NCI-H1436 treated with DMSO at 0.1 percent for 48 hours (cell line): ENCODE data around the gene EEF1AKMT4.
A peak's percentile ranks its signal among the peaks of the same experiment; 100 is the strongest.
"Not testable (repeated sequence)": the region's sequence is repeated elsewhere in the genome, so short reads cannot be mapped to it uniquely, and the experiment has no call there.

Experiments
- DNase-seq: peaks from one replicate; lab custom pipeline; 2025; lab: John Stamatoyannopoulos, UW

Gene EEF1AKMT4

DNA sequence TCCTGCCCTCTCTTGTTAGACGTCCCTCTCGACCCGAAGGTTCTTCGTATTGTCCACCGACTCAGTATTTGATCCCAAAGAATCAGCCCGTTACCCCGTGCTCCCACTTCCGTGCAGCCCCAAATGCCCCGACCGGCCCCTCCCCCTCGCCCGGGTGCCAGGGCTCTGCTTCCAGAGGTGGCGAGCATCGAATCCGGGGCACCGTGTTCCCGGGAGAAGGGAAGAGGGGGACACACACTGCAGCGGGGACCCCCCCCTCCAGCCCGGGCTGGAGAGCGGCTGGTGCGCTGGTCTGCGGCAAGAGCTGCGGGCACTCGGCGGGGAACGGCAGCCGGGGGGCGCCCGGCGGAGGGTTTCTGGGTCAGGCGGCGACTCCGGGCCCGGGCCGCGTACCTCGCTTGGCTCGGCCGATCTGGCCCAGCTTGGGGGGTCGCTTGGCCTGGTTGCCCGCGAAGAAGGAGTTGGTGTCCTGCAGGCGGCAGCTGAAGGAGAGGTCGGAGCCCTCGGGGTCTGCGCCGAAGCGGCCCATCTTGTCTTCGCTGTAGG, 11.3 kb downstream of the EEF1AKMT4 start:
- DNase-seq: no peak

DNA sequence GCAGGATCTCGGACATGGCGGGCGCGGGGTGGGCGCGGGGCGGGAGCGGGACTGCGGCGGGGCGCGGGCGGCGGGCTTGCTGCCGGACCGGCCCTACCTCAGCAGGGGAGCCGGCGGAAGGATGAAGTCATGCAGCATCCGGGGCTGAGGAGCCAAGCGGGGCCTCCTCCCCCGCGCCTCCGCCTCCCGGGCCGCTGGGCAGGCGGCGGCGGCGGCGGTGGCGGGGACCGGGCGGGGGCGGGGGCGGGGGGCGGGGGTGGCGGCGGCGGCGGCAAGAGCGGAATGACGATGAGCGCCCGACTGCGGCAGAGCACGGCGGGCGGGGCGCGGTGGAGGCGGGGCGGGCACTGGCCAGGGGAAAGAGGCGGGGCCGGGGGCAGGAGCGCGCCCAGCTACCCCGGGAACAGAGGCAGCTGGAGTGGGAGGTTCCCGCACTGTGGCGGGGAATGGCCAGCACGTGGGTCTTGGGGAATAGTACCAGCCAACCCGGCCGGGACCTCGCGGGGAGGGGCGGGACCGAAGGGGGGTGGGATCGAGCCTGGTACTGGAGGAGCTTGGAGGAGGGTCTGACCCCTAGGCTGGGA, 11.9 kb downstream of the EEF1AKMT4 start, which contains the start of gene CAMK2N2:
TSS of gene CAMK2N2 (minus strand) at position 284 of the 584 bp plus-strand sequence. CDS start at position 16, 268 bp downstream.
- peak; percentile 76 for DNase-seq

DNA sequence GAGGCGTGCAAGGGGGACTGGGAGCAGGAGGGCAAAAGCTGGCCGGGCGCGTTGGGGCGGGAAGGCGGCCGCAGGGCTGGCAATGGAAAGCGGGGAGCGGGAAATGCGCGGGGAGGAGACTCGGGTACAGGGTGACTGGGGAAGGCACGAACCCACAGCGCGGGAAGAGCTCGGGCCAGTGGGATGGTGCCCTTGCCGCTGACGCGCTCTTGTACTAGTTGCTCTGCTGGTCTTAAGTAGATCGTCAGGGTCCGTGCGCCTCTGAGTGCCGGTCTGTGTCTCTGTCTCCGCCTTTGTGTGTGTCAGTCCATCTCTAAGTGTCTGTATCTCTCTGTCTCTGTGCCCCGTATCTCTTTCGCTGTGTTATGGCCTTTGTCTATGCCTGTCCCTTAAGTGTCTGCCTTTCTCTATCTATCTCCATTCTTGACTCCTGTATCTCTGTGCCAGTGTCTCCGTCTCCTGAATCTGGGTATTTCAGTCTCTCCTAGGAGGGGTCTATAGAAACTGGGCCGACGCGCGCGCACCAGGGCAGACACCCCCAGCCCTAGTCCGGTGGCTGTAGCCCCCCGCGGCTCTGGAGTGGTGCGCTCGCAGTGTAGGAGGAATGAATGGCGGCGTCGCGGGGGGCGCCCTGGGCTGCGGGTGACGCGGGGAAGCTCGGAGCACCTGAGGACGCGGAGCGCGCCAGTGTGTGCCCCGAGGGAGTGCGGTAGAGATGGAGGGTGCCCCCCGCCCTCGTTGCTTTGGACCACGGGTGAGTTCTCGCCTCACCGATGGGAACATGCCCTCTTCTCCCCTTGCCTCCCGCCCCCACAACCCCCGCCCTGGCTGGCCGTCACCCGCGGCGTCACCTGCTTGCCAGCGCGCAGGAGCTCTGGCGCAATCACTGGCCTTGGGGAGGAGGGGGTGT, 12.6 kb downstream of the EEF1AKMT4 start:
- DNase-seq: peak; percentile 62

DNA sequence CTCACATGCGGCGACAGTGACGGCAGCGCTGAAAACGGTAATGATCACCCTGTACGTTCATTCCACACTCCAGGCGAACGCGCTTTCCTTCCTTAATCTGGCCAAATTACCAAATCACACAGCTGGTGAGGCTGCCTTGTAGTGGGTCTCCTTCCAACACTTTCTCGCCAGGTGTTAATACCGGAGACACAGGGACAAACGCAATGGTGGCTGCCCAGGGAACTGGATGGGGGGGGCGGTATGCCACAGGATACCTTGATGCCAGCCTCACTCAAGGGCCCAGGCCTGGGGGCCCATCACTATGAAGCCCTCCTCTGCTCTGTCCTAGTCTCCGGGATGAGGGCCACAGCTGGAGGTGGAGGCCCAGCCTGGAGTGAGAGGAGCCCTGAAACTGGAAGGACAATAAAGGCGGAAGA, 13.3 kb downstream of the EEF1AKMT4 start:
- no peak for DNase-seq

DNA sequence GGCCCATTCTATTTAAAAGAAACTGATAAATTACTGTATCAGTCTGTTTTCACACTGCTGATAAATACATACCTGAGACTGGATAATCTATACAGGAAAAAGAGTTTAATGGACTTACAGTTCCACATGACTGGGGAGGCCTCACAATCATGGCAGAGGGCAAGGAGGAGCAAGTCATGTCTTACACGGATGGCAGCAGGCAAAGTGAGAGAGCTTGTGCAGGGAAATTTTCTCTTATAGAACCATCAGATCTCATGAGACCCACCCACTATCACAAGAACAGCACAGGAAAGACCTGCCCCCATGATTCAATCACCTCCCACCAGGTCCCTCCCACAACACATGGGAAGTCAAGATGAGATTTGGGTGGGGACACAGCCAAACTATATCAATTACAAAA, 17.8 kb downstream of the EEF1AKMT4 start:
- DNase-seq: not testable (repeated sequence)

DNA sequence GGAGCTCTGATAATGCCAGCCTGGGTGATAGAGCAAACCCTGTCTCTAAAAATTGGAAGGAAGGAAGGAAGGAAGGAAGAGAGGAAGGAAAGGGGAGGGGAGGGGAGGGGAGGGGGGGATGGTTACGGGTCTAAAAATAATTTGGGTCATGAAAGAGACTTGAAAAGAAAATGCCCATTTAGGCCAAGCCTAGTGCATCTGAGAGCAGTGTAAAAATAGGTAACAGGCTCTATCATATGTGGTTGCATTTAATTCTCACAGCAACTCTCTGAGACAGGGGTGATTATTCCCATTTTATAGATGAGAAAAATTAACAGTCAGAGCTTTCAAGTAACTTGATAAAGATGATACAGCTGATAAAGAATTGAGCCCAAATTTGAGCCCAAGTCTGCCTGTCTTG, 22.8 kb downstream of the EEF1AKMT4 start:
- DNase-seq: no peak

DNA sequence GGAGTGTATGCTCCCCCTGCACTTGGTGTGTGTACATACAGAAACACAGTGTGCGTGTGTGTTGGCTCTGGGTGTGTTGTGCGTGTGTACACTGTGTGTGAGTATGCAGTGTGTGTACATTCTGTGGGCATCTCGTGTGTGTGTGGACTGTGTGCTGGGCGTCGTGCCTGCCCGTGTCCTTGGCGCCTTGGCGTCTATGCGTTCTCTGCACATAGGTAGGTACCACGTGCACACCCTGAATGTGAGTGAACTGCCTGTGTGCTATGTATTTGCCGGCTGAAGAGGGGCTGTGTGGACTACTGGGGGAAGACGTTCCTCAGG, 25.9 kb downstream of the EEF1AKMT4 start:
- DNase-seq: no peak

DNA sequence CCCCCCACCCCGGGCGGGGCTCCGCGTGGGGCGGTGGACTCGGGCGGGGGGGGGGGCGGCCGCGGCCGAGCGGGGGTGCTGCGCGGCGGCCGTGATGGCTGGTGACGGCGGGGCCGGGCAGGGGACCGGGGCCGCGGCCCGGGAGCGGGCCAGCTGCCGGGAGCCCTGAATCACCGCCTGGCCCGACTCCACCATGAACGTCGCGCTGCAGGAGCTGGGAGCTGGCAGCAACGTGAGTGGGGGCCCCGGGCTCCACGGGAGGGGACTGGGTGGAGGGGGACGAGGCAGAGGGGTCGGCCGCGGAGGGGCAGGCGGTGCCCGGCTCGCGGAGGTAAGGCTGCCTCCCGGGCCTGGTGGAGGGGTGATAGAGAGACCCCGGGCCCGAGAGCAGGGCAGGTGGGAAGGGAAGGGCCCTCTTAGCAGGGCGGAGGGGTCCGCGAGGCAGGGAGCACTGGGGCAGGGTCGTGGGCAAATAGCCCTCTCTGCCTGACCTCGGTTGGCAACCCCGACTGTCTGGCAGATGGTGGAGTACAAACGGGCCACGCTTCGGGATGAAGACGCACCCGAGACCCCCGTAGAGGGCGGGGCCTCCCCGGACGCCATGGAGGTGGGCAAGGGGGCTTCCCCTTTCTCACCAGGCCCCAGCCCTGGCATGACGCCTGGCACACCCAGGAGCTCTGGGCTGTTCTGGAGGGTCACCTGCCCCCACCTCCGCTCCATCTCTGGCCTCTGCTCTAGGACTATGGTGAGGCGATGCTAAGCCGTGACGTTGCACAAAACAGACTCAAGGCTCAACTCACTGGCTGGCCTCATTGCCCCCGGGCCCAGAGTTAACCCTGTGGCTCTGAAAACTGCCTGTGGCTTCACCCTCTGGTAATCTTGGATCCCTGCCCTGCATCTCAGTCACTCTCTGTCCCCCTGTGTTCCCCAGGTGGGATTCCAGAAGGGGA, 26.8 kb downstream of the EEF1AKMT4 start, which contains the start of gene ECE2:
TSS of gene ECE2 (plus strand) at position 62 of the 950 bp plus-strand sequence. CDS start at position 194, 132 bp downstream.
- no peak for DNase-seq

DNA sequence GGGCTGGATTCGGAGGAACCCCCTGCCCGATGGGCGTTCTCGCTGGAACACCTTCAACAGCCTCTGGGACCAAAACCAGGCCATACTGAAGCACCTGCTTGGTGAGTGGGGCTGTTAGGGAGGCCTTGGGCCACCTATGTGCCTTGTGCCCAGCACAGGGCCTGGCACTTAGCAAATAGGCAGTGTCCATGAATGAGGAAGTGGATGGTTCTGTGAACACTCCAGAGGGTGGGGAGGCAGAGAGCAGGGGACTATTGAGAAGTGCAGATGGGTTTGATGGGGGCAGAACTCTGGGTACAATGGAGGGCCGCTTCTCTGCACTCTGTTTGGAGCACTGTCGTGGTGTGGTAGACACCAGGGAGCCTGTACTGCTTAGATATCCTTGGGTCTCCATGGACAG, 27.9 kb downstream of the EEF1AKMT4 start:
- DNase-seq: no peak

DNA sequence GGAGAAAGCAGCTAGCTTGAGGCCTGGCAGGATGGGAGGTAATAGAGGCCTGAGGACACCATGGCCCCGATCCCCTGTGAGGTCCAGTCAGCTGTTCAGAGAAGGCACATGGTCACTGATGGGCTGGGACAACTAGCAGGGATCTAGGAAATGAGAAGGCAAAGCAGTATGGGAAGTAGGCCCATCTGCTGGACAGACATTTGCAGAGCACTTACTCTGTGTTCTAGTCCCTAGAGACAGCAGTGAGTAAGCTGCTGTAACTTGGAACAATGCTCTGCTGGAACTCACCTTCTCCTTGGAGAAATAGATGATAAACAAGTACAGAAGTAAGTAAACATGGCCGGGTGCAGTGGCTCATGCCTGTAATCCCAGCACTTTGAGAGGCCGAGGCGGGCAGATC, 33.5 kb downstream of the EEF1AKMT4 start:
- no peak for DNase-seq

DNA sequence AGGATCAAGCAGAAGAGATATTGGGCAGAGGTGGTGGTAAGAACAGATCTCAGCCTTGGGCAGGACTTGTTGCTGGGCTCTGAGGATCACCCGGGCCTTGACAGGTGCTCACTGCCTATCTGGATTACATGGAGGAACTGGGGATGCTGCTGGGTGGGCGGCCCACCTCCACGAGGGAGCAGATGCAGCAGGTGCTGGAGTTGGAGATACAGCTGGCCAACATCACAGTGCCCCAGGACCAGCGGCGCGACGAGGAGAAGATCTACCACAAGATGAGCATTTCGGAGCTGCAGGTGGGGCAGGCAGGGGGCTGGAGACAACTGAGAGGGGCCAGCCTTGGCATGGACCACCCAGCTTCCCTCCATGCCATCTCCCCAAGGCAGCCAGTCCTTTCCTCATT, 34.2 kb downstream of the EEF1AKMT4 start:
- DNase-seq: no peak

DNA sequence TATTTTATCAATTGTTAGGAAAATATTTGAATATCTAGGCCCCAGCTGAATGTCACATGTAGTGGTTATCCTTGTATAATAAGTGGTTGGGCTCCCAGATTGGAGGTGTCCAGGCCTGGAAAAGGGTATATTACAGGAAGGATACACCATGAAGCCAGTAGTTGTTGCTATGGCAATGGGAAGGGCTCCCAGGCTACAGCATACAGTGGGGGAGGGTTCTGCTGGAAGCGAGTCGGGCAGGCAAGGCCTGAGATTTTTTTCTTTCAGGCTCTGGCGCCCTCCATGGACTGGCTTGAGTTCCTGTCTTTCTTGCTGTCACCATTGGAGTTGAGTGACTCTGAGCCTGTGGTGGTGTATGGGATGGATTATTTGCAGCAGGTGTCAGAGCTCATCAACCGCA, 35.2 kb downstream of the EEF1AKMT4 start:
- no peak for DNase-seq

DNA sequence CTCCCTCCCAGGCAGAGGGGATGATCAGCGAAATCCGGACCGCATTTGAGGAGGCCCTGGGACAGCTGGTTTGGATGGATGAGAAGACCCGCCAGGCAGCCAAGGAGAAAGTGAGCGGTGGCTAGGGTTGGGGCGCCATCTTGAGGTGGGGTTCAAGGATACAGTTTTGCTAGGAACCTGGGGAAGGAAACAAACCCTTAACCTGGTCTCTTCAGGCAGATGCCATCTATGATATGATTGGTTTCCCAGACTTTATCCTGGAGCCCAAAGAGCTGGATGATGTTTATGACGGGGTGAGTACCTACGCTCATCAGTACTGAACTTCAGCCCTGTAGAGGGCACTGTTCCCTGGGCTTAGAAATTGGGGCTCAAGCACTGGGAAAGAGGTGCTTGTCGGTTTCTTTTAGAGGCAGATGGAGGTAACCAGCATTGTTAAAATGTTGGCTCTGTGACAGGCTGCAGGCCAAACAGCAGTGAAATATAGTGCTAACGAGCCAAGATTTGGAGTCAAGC, 40.0 kb downstream of the EEF1AKMT4 start:
- DNase-seq: peak; percentile 53

DNA sequence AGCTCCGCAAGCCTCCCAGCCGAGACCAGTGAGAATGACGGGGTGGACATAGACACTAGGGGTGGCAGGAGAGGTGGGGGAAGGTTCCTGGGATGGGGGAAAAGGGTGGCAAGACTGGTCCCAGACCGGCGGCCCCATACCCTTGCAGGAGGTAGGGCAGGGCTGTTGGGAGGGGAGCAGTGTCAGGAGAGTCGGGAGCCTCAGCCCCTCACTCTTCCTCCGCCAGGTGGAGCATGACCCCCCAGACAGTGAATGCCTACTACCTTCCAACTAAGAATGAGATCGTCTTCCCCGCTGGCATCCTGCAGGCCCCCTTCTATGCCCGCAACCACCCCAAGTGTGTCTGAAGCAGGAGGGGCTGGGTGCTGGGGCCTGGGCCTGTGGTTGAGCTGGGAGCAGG, 40.9 kb downstream of the EEF1AKMT4 start:
- DNase-seq: no peak

DNA sequence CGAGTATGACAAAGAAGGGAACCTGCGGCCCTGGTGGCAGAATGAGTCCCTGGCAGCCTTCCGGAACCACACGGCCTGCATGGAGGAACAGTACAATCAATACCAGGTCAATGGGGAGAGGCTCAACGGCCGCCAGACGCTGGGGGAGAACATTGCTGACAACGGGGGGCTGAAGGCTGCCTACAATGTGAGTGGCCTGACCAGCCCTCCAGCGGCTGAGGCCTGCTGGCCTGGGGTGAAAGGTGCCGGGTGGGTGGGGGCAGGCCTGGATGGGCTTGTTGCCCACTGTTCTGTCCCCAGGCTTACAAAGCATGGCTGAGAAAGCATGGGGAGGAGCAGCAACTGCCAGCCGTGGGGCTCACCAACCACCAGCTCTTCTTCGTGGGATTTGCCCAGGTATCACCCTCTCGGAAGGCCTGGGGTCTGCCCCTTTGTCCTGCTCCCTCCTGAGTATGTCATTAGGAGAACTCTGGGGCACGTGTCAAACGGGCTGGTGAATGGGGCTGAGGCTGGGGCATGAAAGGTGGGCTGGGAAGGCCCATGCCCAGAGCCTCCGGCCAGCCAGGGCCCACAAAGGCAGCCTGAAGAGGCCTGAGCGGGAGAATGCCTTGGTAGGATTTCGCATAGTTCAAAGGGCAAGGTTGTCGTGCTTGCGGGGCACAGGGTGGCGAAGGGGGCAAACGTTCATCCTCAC, 41.7 kb downstream of the EEF1AKMT4 start:
- DNase-seq: no peak

DNA sequence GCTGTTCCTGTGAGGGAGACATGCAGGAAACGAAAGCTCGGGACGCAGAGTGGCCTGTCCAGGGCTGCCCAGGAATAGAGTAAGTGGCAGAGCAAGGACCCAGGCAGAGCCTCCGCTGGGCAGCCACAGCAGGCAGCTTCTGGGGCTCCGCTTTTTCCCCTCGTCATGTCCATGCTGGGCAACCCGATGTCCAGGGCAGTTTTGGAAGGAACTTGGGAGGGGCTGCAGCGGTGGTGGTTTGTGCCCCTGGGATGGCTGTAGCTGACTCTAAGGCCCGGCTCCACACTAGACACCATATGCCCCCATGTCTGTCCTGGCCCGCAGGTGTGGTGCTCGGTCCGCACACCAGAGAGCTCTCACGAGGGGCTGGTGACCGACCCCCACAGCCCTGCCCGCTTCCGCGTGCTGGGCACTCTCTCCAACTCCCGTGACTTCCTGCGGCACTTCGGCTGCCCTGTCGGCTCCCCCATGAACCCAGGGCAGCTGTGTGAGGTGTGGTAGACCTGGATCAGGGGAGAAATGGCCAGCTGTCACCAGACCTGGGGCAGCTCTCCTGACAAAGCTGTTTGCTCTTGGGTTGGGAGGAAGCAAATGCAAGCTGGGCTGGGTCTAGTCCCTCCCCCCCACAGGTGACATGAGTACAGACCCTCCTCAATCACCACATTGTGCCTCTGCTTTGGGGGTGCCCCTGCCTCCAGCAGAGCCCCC, 42.4 kb downstream of the EEF1AKMT4 start:
- no peak for DNase-seq

DNA sequence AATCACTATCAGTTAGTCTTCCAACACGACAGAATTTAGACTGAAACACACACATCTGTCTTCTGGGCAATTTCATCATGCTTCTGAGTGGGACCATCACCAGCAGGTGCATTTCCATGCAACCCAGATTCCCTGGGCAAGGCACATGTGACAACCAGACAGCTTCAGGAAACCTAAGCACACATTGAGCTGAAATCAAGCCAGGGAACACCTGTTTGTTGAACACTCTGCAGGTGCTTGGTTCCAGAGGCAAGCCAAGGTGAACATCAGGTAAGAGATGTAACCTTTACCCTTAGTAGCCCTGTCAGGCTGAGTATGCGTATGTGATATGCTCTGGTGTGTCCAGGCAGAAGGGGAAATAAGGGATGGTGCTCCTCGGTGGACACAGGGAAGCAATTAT, 46.3 kb downstream of the EEF1AKMT4 start:
- DNase-seq: no peak

DNA sequence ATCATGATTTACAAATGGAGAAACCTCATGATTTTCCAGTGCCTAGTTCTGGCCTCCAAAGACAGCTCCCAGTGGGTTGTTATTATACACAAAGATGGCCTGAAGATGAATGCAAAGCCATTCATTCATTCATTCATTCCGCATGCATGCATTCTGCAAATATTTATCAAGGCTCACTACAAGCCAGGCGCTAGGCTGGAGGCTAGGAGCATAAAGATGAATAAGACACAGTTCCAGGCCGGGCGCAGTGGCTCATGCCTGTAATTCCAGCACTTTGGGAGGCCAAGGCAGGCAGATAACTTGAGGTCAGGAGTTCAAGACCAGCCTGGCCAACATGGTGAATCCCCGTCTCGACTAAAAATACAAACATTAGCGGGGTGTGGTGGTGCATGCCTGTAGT, 47.1 kb downstream of the EEF1AKMT4 start:
- no peak for DNase-seq

DNA sequence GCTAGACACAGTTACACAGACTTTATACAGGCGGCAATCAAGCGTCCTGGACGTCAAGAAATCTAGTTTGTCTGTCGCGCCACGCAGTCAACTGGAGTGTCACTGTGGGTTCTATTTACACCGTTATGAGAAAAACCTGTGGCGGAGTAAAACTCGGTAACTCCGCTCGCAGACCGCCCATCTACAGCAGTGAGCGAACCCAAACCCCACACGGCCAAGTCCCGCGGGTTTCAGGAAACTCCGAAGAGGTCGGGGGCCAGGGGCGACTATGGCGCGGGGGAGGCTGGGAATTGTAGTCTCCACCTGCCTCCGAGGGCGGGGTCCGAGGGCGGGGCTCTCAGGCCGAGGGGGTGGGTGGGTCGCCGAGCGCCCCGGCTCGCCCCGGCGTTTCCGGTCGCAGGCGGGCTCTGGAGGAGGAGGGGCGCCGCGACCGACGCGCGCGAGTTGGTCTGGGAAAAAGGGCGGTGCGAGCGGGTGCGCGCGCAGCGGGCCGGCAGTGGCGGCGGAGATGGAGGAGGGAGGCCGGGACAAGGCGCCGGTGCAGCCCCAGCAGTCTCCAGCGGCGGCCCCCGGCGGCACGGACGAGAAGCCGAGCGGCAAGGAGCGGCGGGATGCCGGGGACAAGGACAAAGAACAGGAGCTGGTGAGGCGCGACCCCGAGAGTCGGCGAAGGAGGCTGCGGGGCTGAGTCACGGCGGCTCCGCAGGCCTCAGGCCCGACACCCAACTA, 49.5 kb downstream of the EEF1AKMT4 start, which contains the start of gene PSMD2:
TSS of gene PSMD2 (plus strand) at position 483 of the 729 bp plus-strand sequence. CDS start at position 509, 26 bp downstream.
- DNase-seq: peak; percentile 86
